GM12872 (cell line): Measurements from ENCODE around the gene ZNF276.

Source experiments
- CTCF ChIP-seq: IDR thresholded peaks from 3 replicates; pipeline ENCODE4 v1.5.1; 2011; ENCODE audit warnings: low read depth, mild to moderate bottlenecking, low read length, moderate library complexity; ENCODE audit not compliant: insufficient read depth

Gene ZNF276

GRCh38 chr16:89689142-89689541 lies 32.2 kb upstream of the ZNF276 start:
- no peak for TF ChIP-seq CTCF

GRCh38 chr16:89690392-89690901 lies 30.9 kb upstream of the ZNF276 start:
- TF ChIP-seq CTCF, result no peak

GRCh38 chr16:89691231-89691985 lies 29.9 kb upstream of the ZNF276 start:
- no peak for TF ChIP-seq CTCF

GRCh38 chr16:89691986-89692569 lies 29.3 kb upstream of the ZNF276 start:
- no peak for TF ChIP-seq CTCF

- TF ChIP-seq CTCF, result no peak
Measured at GRCh38 chr16:89693289-89693731, 28.0 kb upstream of the ZNF276 start.

GRCh38 chr16:89693931-89694783 lies 27.2 kb upstream of the ZNF276 start:
- no peak for TF ChIP-seq CTCF
